Neural progenitor cell (in vitro differentiated cells): Measurements from ENCODE around the gene PTCD2.

Source experiments
- EZH2phosphoT487 ChIP-seq: fragments of 200-600 bp; sonication (generic); IDR thresholded peaks from 2 replicates; pipeline ENCODE4 v1.6.1; 2017; ENCODE audit warnings: antibody characterized with exemption
- TF ChIP-seq, protein P1 (sequence below): fragments of 200-600 bp; sonication (generic); IDR thresholded peaks from 2 replicates; pipeline ENCODE4 v1.5.1; 2017; ENCODE audit warnings: antibody characterized with exemption, mild to moderate bottlenecking

DNA sequence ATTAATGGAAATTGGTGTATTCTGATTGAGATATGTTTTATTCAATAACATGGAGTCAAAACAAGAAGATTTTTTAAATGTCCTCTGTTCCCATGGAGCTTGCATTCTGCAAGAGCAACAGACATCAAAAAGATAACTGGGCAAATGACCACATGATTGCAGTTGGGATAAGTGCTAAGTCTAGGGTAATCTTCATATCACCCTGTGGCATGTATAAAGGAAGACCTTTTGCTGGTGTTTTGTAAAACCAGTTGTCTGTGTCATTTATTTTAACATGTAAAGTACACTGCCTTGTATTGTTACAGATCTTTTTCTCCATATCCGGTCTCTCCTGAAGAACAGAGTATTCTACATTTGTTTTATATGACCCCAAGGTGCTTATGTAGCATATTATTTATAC is 44.0 kb downstream of the PTCD2 start:
- TF ChIP-seq, protein P1, sequence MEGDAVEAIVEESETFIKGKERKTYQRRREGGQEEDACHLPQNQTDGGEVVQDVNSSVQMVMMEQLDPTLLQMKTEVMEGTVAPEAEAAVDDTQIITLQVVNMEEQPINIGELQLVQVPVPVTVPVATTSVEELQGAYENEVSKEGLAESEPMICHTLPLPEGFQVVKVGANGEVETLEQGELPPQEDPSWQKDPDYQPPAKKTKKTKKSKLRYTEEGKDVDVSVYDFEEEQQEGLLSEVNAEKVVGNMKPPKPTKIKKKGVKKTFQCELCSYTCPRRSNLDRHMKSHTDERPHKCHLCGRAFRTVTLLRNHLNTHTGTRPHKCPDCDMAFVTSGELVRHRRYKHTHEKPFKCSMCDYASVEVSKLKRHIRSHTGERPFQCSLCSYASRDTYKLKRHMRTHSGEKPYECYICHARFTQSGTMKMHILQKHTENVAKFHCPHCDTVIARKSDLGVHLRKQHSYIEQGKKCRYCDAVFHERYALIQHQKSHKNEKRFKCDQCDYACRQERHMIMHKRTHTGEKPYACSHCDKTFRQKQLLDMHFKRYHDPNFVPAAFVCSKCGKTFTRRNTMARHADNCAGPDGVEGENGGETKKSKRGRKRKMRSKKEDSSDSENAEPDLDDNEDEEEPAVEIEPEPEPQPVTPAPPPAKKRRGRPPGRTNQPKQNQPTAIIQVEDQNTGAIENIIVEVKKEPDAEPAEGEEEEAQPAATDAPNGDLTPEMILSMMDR, result no peak
- no peak for TF ChIP-seq EZH2phosphoT487
